GM12872 (cell line): ENCODE data around the gene BRD4.

Experiments
- TF ChIP-seq, protein P1 (sequence below): IDR thresholded peaks from 3 replicates; pipeline ENCODE4 v1.5.1; 2011; ENCODE audit warnings: low read depth, mild to moderate bottlenecking, low read length, moderate library complexity; ENCODE audit not compliant: insufficient read depth

BRD4 gene

DNA sequence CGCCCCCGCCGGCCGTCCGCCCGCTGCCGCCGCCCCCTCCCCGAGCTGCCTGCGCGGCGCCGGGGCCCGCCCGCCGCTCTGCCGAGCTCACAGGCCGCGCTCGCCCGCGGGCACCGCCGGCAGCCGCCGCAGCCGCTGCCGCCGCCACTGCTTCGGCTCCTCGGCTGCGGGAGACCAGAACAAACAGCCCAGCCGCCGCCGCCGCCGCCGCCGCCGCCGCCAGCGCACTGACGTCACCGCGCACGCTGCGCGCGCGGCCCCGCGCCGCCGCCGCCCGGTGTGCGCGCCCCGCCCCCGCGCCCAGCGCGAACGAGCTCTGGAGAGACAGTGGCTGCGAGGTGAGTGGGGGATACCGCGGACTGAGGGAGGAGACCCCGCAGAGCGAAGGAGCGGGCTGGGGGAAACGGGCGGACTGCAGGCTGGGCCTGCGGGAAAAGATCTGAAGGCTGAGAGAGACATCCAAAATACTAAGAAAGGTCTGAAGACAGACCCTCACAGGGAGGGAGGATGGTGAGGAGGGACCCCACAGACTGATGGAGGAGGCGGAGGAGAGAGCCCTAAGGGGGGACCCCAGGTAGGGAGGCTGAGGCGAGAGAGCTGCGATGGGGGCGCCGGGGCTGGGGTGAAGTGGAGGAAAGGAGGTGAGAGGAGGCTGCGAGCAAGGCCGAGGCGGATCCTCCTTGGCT lies at the start of gene BRD4:
TSS of gene BRD4 (minus strand) at position 229 of the 686 bp plus-strand sequence. CDS start 59,440 bp downstream, outside the sequence.
- TF ChIP-seq, protein P1, sequence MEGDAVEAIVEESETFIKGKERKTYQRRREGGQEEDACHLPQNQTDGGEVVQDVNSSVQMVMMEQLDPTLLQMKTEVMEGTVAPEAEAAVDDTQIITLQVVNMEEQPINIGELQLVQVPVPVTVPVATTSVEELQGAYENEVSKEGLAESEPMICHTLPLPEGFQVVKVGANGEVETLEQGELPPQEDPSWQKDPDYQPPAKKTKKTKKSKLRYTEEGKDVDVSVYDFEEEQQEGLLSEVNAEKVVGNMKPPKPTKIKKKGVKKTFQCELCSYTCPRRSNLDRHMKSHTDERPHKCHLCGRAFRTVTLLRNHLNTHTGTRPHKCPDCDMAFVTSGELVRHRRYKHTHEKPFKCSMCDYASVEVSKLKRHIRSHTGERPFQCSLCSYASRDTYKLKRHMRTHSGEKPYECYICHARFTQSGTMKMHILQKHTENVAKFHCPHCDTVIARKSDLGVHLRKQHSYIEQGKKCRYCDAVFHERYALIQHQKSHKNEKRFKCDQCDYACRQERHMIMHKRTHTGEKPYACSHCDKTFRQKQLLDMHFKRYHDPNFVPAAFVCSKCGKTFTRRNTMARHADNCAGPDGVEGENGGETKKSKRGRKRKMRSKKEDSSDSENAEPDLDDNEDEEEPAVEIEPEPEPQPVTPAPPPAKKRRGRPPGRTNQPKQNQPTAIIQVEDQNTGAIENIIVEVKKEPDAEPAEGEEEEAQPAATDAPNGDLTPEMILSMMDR: no peak

- TF ChIP-seq, protein P1: no peak
Observed at GRCh38 chr19:15381864-15382263, 49.5 kb upstream of the BRD4 start.

- TF ChIP-seq, protein P1: no peak
Observed at GRCh38 chr19:15381429-15381828, 49.1 kb upstream of the BRD4 start.

DNA sequence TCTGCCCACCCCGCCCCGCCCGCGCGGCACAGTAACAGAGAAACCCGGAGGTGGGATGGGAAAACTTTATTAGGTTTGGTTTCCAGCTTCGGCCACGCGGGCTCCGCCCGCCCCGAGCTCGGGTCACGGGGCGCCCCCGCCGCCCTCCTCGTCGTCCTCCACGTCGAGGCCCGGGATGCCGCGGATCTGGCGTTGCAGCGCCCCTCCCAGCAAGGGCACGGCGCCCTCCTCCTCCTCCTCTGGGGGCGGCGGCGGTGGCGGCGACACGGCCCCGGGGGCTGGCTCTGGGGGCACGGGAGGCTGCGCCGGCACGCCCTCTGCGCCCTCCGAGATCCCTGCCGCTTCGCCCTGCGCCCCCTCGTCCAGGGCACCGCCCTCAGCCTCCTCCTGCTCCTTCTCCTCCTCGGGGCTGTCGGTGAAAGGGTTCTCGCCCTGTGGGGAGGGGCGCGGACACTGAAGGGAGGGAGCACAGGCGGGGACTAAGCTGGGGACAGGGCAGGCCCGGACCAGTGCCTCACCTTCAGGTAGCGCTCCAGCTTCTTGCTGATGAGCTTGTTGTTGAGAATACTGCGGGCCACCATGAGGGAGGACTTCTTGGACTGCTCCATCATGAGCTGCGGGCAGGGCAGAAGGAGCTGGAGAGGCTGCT lies 47.8 kb upstream of the BRD4 start:
- TF ChIP-seq, protein P1: no peak

DNA sequence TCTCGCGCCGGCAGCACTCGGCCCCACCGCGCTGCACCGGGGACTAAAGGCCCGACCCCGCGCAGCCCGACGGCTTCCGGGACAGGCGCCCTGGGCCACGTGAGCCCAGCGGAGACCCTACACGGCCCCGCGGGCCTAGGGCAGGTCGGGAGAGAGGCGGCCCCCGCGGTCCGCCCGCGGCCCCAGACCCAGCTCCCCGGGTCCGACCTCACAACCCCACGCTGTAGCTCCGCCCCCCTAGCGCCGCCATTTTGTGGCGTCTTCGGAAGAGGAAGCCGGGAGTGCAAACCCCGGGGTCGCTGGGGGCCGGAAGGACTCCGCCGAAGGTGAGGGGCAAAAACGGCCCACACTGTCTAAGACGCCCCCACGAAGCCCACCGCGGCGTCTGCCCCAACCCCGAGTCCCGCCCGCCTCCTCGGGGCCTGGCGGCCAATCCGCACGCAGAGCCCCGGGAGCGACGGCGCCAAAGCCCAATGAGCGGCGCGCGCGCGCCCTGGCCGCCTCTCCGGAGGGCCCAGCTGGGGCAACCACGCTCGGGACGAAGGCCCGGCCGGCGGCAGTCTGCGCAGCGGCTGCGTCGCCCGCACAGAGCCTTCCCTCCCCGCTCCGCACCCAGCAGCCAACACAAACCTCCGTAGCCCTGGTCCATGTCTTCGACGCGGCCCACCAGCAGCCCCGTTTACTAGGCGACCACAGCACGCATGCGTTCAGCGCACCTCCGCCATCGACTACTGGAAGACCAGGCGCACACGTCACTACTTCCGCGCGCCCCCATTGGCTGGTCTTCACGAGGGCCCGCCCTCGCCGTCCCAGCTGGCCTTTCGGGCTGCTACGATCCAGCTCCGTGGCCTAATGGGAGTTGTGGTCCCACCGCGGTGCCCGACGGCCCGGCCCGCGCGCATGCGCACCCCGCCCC lies 47.0 kb upstream of the BRD4 start, which contains the start of gene AKAP8:
TSS of gene AKAP8 (minus strand) at position 705 of the 916 bp plus-strand sequence. CDS start at position 649, 56 bp downstream.
- TF ChIP-seq, protein P1: no peak

DNA sequence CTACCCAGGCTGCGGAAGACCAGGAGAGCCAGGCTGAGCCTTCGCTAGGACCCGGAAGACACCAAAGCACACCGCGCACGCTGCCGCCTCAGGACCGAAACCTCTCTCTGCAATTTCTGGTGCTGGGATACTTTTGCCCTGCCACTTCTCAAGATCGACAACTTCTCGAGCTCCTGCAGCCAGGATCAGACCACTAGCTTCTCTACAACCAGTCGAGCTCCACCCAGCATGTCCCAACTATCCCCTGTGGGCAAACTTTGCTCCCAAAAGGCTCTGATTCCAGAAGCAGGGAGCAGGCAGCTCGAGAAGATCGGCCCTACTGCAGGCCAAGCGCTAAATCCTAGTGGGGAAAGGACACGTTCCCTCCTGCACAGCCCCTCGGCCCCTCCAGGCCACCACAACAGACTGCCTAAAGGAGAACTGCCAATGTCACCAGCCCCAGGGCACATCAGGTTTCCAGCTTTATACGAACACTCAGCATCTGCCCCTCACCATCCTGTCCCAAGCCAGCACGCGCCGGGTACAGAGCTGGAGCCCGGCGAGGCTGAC lies 46.3 kb upstream of the BRD4 start:
- TF ChIP-seq, protein P1: no peak
